ENCODE measurements around the gene SLC22A1.

Gene SLC22A1

GRCh38 chr6:160167604-160168399, 46.2 kb downstream of the SLC22A1 start:
- no peak overlapping the region for H3K4me3 ChIP-seq (ENCODE audit: low read depth, low read length)
- DNase-seq (ENCODE audit: low read depth): no peak
- TF ChIP-seq, protein P1, sequence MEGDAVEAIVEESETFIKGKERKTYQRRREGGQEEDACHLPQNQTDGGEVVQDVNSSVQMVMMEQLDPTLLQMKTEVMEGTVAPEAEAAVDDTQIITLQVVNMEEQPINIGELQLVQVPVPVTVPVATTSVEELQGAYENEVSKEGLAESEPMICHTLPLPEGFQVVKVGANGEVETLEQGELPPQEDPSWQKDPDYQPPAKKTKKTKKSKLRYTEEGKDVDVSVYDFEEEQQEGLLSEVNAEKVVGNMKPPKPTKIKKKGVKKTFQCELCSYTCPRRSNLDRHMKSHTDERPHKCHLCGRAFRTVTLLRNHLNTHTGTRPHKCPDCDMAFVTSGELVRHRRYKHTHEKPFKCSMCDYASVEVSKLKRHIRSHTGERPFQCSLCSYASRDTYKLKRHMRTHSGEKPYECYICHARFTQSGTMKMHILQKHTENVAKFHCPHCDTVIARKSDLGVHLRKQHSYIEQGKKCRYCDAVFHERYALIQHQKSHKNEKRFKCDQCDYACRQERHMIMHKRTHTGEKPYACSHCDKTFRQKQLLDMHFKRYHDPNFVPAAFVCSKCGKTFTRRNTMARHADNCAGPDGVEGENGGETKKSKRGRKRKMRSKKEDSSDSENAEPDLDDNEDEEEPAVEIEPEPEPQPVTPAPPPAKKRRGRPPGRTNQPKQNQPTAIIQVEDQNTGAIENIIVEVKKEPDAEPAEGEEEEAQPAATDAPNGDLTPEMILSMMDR (IDR thresholded peaks at IDR 0.05; ENCODE audit: low read depth, low read length, missing control alignments): no peak
- in situ Hi-C loops (cut with HindIII; ENCODE audit: low sequenced_read_pairs): no loop called here

DNA sequence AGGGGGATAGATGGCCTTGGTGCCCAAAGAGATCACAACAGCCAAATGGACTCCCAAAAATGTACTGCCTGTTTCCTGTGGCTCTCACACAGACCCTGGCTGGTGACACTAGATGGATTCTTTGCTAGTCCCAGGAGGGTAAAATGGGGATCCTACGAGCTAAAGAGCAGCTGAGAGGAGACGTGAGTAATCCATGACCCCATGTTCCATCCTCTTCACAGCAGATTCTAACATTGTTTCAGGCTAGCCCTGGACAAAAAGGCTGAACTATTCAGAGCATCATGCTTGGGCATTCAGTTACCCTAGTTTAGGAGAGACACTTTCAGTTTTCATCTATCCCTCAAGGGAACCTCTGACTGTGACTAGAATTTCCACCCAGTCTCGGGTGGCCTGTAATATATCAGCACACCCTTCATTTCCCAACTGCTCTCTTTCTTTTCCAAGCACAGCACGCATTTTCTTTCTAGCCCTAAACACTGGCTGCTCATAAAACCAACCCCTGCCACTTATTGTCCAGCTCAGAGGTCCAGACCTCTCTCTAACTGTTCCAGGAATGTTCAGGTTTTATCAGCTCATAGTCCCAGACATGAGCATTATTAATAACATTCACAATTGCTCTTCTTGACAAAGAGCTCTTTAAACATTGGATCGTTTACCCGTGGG, 48.5 kb downstream of the SLC22A1 start:
- DNase-seq (ENCODE audit: low read depth): no peak
- in situ Hi-C loops (cut with HindIII; ENCODE audit: low sequenced_read_pairs): no loop called here
- no peak overlapping the region for H3K4me3 ChIP-seq (ENCODE audit: low read depth, low read length)
- TF ChIP-seq, protein P1 (IDR thresholded peaks at IDR 0.05; ENCODE audit: low read depth, low read length, missing control alignments): no peak

DNA sequence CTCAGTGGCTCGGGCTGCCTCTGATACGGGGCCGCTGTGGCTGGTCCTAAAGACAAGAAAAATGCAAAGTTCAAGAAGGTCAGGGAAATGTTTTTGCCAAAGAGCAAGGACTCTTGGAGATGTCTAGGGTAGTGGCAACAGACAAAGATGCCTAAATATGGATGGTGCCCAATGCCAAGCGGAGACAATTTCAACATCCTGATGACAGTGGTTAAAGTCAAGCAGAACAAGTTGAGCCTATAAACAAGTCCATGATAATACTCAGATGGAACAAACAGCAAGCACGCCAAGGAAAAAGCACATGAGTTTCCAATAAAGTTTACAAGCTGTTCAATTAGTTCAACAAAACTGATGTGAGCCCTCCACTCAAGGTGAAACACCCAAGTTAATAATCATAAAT, 51.1 kb downstream of the SLC22A1 start:
- in situ Hi-C loops (cut with HindIII; ENCODE audit: low sequenced_read_pairs): no loop called here
- H3K4me3 ChIP-seq (ENCODE audit: low read depth, low read length): no peak overlapping the region
- DNase-seq (ENCODE audit: low read depth): no peak
- TF ChIP-seq, protein P1 (IDR thresholded peaks at IDR 0.05; ENCODE audit: low read depth, low read length, missing control alignments): no peak

DNA sequence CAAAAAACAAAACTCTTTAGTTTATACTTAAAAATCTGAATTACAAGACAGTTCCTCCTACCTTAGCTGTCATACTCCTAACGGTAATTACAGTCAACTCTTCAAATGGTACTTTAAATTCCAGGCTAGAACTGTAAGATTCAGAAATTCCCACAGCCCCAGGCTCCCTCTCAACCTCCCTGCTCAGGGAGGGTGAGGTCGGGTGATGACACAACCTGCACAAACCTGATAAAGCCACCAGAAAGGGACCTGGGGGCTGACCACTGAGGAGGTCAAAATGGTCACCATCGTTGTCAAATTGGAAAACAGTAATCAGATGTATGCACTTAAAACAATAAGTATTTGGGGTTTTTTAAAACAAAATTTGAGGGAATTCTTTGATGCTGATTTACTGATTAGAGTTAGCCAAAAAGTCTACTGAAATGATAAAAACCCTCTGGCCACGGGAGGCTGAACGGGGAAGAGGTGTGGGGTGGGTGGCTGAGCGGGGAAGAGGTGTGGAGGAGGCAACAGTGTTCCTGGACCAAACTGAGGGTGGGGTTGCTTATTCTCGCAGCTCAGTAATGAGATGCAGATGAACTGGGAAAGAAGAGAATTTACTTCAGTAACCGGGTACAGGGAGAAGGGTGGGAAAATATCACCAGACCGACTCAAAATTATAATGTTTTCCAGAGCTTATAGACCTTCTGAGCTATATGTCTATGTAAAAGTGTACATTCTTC, 52.4 kb downstream of the SLC22A1 start:
- no peak overlapping the region for H3K4me3 ChIP-seq (ENCODE audit: low read depth, low read length)
- no peak for DNase-seq (ENCODE audit: low read depth)
- TF ChIP-seq, protein P1 (IDR thresholded peaks at IDR 0.05; ENCODE audit: low read depth, low read length, missing control alignments): no peak
- in situ Hi-C loops (cut with HindIII; ENCODE audit: low sequenced_read_pairs): no loop called here

GRCh38 chr6:160174681-160175080, 53.1 kb downstream of the SLC22A1 start:
- in situ Hi-C loops (cut with HindIII; ENCODE audit: low sequenced_read_pairs): loop anchor here (5.0 kb wide), 1 partner anchor 88 kb away; no protein-coding TSS in a partner anchor
- TF ChIP-seq, protein P1 (IDR thresholded peaks at IDR 0.05; ENCODE audit: low read depth, low read length, missing control alignments): no peak
- DNase-seq (ENCODE audit: low read depth): no peak
- H3K4me3 ChIP-seq (ENCODE audit: low read depth, low read length): no peak overlapping the region

DNA sequence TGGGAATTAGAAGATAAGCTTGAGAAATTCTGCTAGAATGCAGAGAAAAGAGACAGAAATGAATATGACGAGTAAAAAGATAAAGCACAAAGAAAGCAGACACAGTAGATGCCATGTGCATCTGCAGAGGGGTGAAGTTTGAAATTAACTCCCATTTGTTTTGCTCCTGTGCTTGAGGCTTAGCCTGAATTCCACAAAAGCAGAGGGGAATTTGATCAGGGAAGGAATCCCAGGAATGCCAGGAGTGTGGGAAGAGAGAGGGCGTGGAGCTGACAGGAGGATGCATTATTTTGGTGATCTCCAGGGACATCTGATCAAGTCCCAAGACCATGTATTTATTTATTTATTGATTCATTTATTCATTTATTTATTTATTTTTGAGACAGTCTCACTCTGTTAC, 55.6 kb downstream of the SLC22A1 start:
- no peak for DNase-seq (ENCODE audit: low read depth)
- TF ChIP-seq, protein P1 (IDR thresholded peaks at IDR 0.05; ENCODE audit: low read depth, low read length, missing control alignments): no peak
- in situ Hi-C loops (cut with HindIII; ENCODE audit: low sequenced_read_pairs): loop anchor here (5.0 kb wide), 1 partner anchor 85 kb away; no protein-coding TSS in a partner anchor
- no peak overlapping the region for H3K4me3 ChIP-seq (ENCODE audit: low read depth, low read length)

Data from astrocyte of the cerebellum (primary cell).